ENCODE results near the gene MEF2C. TPM values are rescaled to one million over a fixed set of nuclear protein-coding genes. Genes with fewer than 3 reads are reported as not detected.

MEF2C gene
- polyA plus RNA-seq, 3 donors, result 38.4 to 44.5 (median 43.4) TPM

- DNase-seq, result no peak
Measured at GRCh38 chr5:88765171-88765570, 117.8 kb downstream of the MEF2C start.

- no peak for DNase-seq
Measured at GRCh38 chr5:88761939-88762338, 121.0 kb downstream of the MEF2C start.

GRCh38 chr5:88761269-88761850, 121.6 kb downstream of the MEF2C start:
- DNase-seq, result no peak

- no peak for DNase-seq
Measured at GRCh38 chr5:88760527-88760926, 122.5 kb downstream of the MEF2C start.

- DNase-seq, result no peak
Measured at GRCh38 chr5:88758591-88758990, 124.4 kb downstream of the MEF2C start.

GRCh38 chr5:88758184-88758583, 124.8 kb downstream of the MEF2C start:
- DNase-seq, result no peak

- no peak for DNase-seq
Measured at GRCh38 chr5:88756953-88757352, 126.0 kb downstream of the MEF2C start.

GRCh38 chr5:88748666-88749065, 134.3 kb downstream of the MEF2C start:
- DNase-seq, result no peak

GRCh38 chr5:88746438-88746882, 136.5 kb downstream of the MEF2C start:
- DNase-seq, result no peak

- no peak for DNase-seq
Measured at GRCh38 chr5:88745093-88745696, 137.8 kb downstream of the MEF2C start.

GRCh38 chr5:88743231-88743834, 139.7 kb downstream of the MEF2C start:
- no peak for DNase-seq

- DNase-seq, result no peak
Measured at GRCh38 chr5:88741964-88742363, 141.0 kb downstream of the MEF2C start.

- no peak for DNase-seq
Measured at GRCh38 chr5:88740604-88741185, 142.3 kb downstream of the MEF2C start.

- DNase-seq, result no peak
Measured at GRCh38 chr5:88736494-88736893, 146.5 kb downstream of the MEF2C start.

GRCh38 chr5:88734983-88735382, 148.0 kb downstream of the MEF2C start:
- no peak for DNase-seq

GRCh38 chr5:88734191-88734640, 148.8 kb downstream of the MEF2C start:
- no peak for DNase-seq

GRCh38 chr5:88732862-88733261, 150.1 kb downstream of the MEF2C start:
- no peak for DNase-seq

GRCh38 chr5:88732181-88732633, 150.8 kb downstream of the MEF2C start:
- no peak for DNase-seq

GRCh38 chr5:88729829-88730182, 153.2 kb downstream of the MEF2C start:
- no peak for DNase-seq

- DNase-seq, result peak; percentile 76
Measured at GRCh38 chr5:88729084-88729828, 153.7 kb downstream of the MEF2C start.

GRCh38 chr5:88727705-88728313, 155.2 kb downstream of the MEF2C start:
- no peak for DNase-seq

GRCh38 chr5:88725454-88725853, 157.5 kb downstream of the MEF2C start:
- DNase-seq, result no peak

All from renal pelvis (tissue), 4 donors.